Right atrium auricular region (tissue), 2 donors: ENCODE measurements around the gene CHDH. TPM values are rescaled to one million over a fixed set of nuclear protein-coding genes. Genes with fewer than 3 reads are reported as not detected.

Experiments
- DNase-seq: peaks from one replicate; pipeline ENCODE4 v3.0.0-alpha.2; 2019; ENCODE audit warnings: low spot score
- H3K27ac ChIP-seq, 2 donors: fragments of 200-600 bp; sonication (generic); 1 replicate in 1 of 2; 2 replicates in 1 of 2; pipeline ENCODE4 v1.5.1; 2016 to 2019
- H3K27me3 ChIP-seq, 2 donors: fragments of 200-600 bp; sonication (generic); one replicate each; pipeline versions ENCODE4 v1.5.1 to v1.6.0; 2017 to 2019
- H3K36me3 ChIP-seq: fragments of 200-600 bp; sonication (generic); one replicate; pipeline ENCODE4 v1.5.1; 2016
- H3K4me1 ChIP-seq, 2 donors: fragments of 200-600 bp; sonication (generic); one replicate each; pipeline versions ENCODE4 v1.5.1 to v1.6.0; 2017 to 2019
- H3K4me3 ChIP-seq, 2 donors: fragments of 200-600 bp; sonication (generic); 1 replicate in 1 of 2; 2 replicates in 1 of 2; pipeline ENCODE4 v1.5.1; 2017 to 2019; ENCODE audit warnings: mild to moderate bottlenecking in 1 of 2, moderate library complexity in 1 of 2
- H3K9me3 ChIP-seq, 2 donors: fragments of 200-600 bp; sonication (generic); one replicate each; pipeline ENCODE4 v1.5.1; 2019
- CTCF ChIP-seq, 2 donors: fragments of 200-600 bp; sonication (generic); IDR thresholded peaks; one replicate each; pipeline ENCODE4 v1.5.1; 2019; ENCODE audit warnings: antibody characterized with exemption in 2 of 2
- total RNA-seq, 2 donors: library from RNA; depleted of rRNA; stranded (reverse); fragments of >200 nt; gene quantifications; one replicate each; pipeline ENCODE4 v1.1.0, GENCODE V29; 2016

The CHDH gene
- total RNA-seq, 2 donors from 2014 or later = 2.2 to 10.0 TPM

- no peaks in the 10 kb centered on the region for H3K36me3 ChIP-seq
- no peaks in the 10 kb centered on the region for H3K27me3 ChIP-seq
- H3K4me3 ChIP-seq = no peak overlapping the region
- DNase-seq = no peak
- peak overlapping the region in 1 of 2 donors; percentile 31 for H3K27ac ChIP-seq
- peaks cover 0 to 31% of the 10 kb centered on the region in 2 donors for H3K4me1 ChIP-seq
- no peaks in the 10 kb centered on the region for H3K9me3 ChIP-seq
- no peak for TF ChIP-seq CTCF (IDR thresholded peaks at IDR 0.05)
Measured at GRCh38 chr3:53803816-53804695, 42.2 kb downstream of the CHDH start.

- Histone ChIP-seq H3K4me3 (no peak overlapping the region), H3K4me1 (peaks cover 0 to 31% of the 10 kb centered on the region in 2 donors), H3K9me3 (no peaks in the 10 kb centered on the region), H3K36me3 (no peaks in the 10 kb centered on the region), H3K27ac (no peak overlapping the region), H3K27me3 (no peaks in the 10 kb centered on the region)
- no peak for DNase-seq
- no peak for TF ChIP-seq CTCF (IDR thresholded peaks at IDR 0.05)
Measured at GRCh38 chr3:53803124-53803815, 42.9 kb downstream of the CHDH start.

GRCh38 chr3:53802256-53802880 is 43.9 kb downstream of the CHDH start:
- no peak overlapping the region for H3K4me3 ChIP-seq
- no peaks in the 10 kb centered on the region for H3K9me3 ChIP-seq
- no peak for TF ChIP-seq CTCF (IDR thresholded peaks at IDR 0.05)
- H3K27ac ChIP-seq = no peak overlapping the region
- no peaks in the 10 kb centered on the region for H3K36me3 ChIP-seq
- no peaks in the 10 kb centered on the region for H3K27me3 ChIP-seq
- DNase-seq = no peak
- H3K4me1 ChIP-seq = peaks cover 0 to 26% of the 10 kb centered on the region in 2 donors

- Histone ChIP-seq H3K27ac (no peak overlapping the region), H3K36me3 (no peaks in the 10 kb centered on the region), H3K9me3 (no peaks in the 10 kb centered on the region), H3K27me3 (no peaks in the 10 kb centered on the region), H3K4me1 (peaks cover 0 to 15% of the 10 kb centered on the region in 2 donors), H3K4me3 (no peak overlapping the region)
- TF ChIP-seq CTCF (IDR thresholded peaks at IDR 0.05) = no peak
- no peak for DNase-seq
Measured at GRCh38 chr3:53801319-53801718, 44.9 kb downstream of the CHDH start.

- Histone ChIP-seq H3K4me3 (no peak overlapping the region), H3K27ac (no peak overlapping the region), H3K27me3 (no peaks in the 10 kb centered on the region), H3K4me1 (peaks cover 0 to 11% of the 10 kb centered on the region in 2 donors), H3K36me3 (no peaks in the 10 kb centered on the region), H3K9me3 (no peaks in the 10 kb centered on the region)
- no peak for TF ChIP-seq CTCF (IDR thresholded peaks at IDR 0.05)
- no peak for DNase-seq
Measured at GRCh38 chr3:53800041-53800906, 45.9 kb downstream of the CHDH start.
